A549 (cell line): ENCODE results near the gene ZNF185. TPM values are rescaled to one million over a fixed set of nuclear protein-coding genes. Genes with fewer than 3 reads are reported as not detected.
A peak's percentile ranks its signal among the peaks of the same experiment; 100 is the strongest.

Source experiments
- ATAC-seq, 2 experiments: fragments of 200-7000 bp in 1 of 2; fragments of >200 bp in 1 of 2; cut with Nextera tagmentation in 1 of 2; cut with Tn5 transposase in 1 of 2; 3 replicates each; pipeline versions ENCODE4 v1.8.0 to v1.9.1; 2018 to 2020; ENCODE audit warnings: mild to moderate bottlenecking in 1 of 2, moderate library complexity in 1 of 2
- CTCF ChIA-PET: fragments of 300-600 bp; sonication (Branson Sonifier 250); formaldehyde crosslinking; extraction: SDS; loops from one replicate; lab custom pipeline; 2021; ENCODE audit warnings: antibody characterized with exemption, inconsistent platforms; lab: Yijun Ruan, JAX
- POLR2A ChIA-PET: fragments of 350-600 bp; formaldehyde crosslinking; extraction: SDS; loops from one replicate; lab custom pipeline; 2021; ENCODE audit warnings: antibody characterized with exemption, inconsistent platforms; lab: Yijun Ruan, JAX
- DNase-seq, 2 experiments: peaks; one replicate each; pipeline versions ENCODE4 v3.0.0 to v3.0.0-alpha.2; 2011 to 2016; ENCODE audit warnings: low read depth in 1 of 2, low spot score in 1 of 2
- FAIRE-seq: peaks from 2 replicates; lab custom pipeline; 2011; peaks lifted over from hg19 to GRCh38; lab: Jason Lieb, UNC
- H3K27ac ChIP-seq, 2 experiments: fragments of >200 bp; sonication (Bioruptor Twin); formaldehyde crosslinking; 3 replicates each; pipeline ENCODE4 v1.5.1; 2016 to 2017
- H3K4me1 ChIP-seq: fragments of >200 bp; sonication (Bioruptor Twin); formaldehyde crosslinking; 3 replicates; pipeline ENCODE4 v1.6.1; 2016
- H3K4me2 ChIP-seq: fragments of >200 bp; sonication (Bioruptor Twin); formaldehyde crosslinking; 3 replicates; pipeline ENCODE4 v1.6.1; 2016
- H3K4me3 ChIP-seq: fragments of >200 bp; sonication (Bioruptor Twin); formaldehyde crosslinking; 3 replicates; pipeline ENCODE4 v1.5.1; 2016
- H3K9me3 ChIP-seq: fragments of >200 bp; sonication (Bioruptor Twin); formaldehyde crosslinking; 3 replicates; pipeline ENCODE4 v1.6.1; 2016
- CBX2 ChIP-seq: fragments of 200-600 bp; sonication (generic); IDR thresholded peaks from 2 replicates; pipeline ENCODE4 v1.6.1; 2016; ENCODE audit warnings: low read depth, mild to moderate bottlenecking, borderline replicate concordance
- CEBPB ChIP-seq, 2 experiments: fragments of >200 bp in 1 of 2; sonication (Bioruptor Twin) in 1 of 2; formaldehyde crosslinking in 1 of 2; IDR thresholded peaks; 2 replicates each; pipeline ENCODE4 v1.6.1; 2012 to 2016
- E2F6 ChIP-seq: IDR thresholded peaks from 2 replicates; pipeline ENCODE4 v1.6.1; 2012; ENCODE audit warnings: low read depth, borderline replicate concordance
- EHF ChIP-seq: fragments of 250-450 bp; sonication (Bioruptor Pico); IDR thresholded peaks from 2 replicates; pipeline ENCODE4 v1.5.0; 2020; ENCODE audit warnings: mild to moderate bottlenecking
- ELK1 ChIP-seq: fragments of 150-350 bp; IDR thresholded peaks from 2 replicates; pipeline ENCODE4 v1.6.1; 2014; ENCODE audit warnings: low read depth, mild to moderate bottlenecking, low read length
- EP300 ChIP-seq, 2 experiments: fragments of >200 bp; sonication (Bioruptor Twin); formaldehyde crosslinking; IDR thresholded peaks; 2 replicates in 1 of 2; 3 replicates in 1 of 2; pipeline ENCODE4 v1.6.1; 2016 to 2017
- FOSB ChIP-seq: fragments of 250-450 bp; sonication (Bioruptor Pico); IDR thresholded peaks from 2 replicates; pipeline ENCODE4 v1.5.0; 2020; ENCODE audit warnings: mild to moderate bottlenecking, moderate library complexity
- FOSL2 ChIP-seq, 2 experiments: fragments of 450-650 bp in 1 of 2; fragments of >200 bp in 1 of 2; sonication (Bioruptor Twin) in 1 of 2; formaldehyde crosslinking; IDR thresholded peaks; 2 replicates each; pipeline versions ENCODE4 v1.5.0 to v1.6.1; 2016 to 2020; ENCODE audit warnings: mild to moderate bottlenecking in 1 of 2, moderate library complexity in 1 of 2
- FOXS1 ChIP-seq: fragments of 250-450 bp; sonication (Bioruptor Pico); IDR thresholded peaks from 2 replicates; pipeline ENCODE4 v1.5.0; 2020; ENCODE audit warnings: mild to moderate bottlenecking, moderate library complexity
- KDM1A ChIP-seq: fragments of 200-600 bp; sonication (generic); IDR thresholded peaks from 2 replicates; pipeline ENCODE4 v1.6.1; 2016; ENCODE audit warnings: low read depth, mild to moderate bottlenecking
- MYC ChIP-seq: IDR thresholded peaks from 2 replicates; pipeline ENCODE4 v1.6.1; 2012; ENCODE audit warnings: mild to moderate bottlenecking, inconsistent platforms, low read length, improper control_type of control experiment, borderline replicate concordance
- NFE2L2 ChIP-seq: fragments of 150-350 bp; conservative IDR thresholded peaks from 2 replicates; pipeline ENCODE4 v1.6.1; 2014; ENCODE audit warnings: low read length
- PHF8 ChIP-seq: fragments of 200-600 bp; sonication (generic); IDR thresholded peaks from 2 replicates; pipeline ENCODE4 v1.6.1; 2016; ENCODE audit warnings: low read depth, mild to moderate bottlenecking, antibody characterized with exemption, moderate library complexity, borderline replicate concordance
- POLR2A ChIP-seq: IDR thresholded peaks from 2 replicates; pipeline ENCODE4 v1.6.1; 2012; ENCODE audit warnings: mild to moderate bottlenecking, low read length
- RAD21 ChIP-seq, 2 experiments: fragments of >200 bp in 1 of 2; sonication (Bioruptor Twin) in 1 of 2; formaldehyde crosslinking in 1 of 2; IDR thresholded peaks in 1 of 2; conservative IDR thresholded peaks in 1 of 2; 2 replicates in 1 of 2; 3 replicates in 1 of 2; pipeline ENCODE4 v1.6.1; 2012 to 2018; ENCODE audit warnings: inconsistent platforms in 1 of 2
- RCOR1 ChIP-seq: fragments of 150-350 bp; IDR thresholded peaks from 2 replicates; pipeline ENCODE4 v1.6.1; 2014; ENCODE audit warnings: antibody characterized with exemption, low read length, low read depth
- RFX5 ChIP-seq: fragments of 450-650 bp; IDR thresholded peaks from 2 replicates; pipeline ENCODE4 v1.7.1; 2014; ENCODE audit warnings: antibody characterized with exemption, mild to moderate bottlenecking, moderate library complexity
- SMC3 ChIP-seq: fragments of >200 bp; sonication (Bioruptor Twin); formaldehyde crosslinking; IDR thresholded peaks from 3 replicates; pipeline ENCODE4 v1.6.1; 2018; ENCODE audit warnings: inconsistent platforms
- SREBF2 ChIP-seq: fragments of 450-650 bp; IDR thresholded peaks from 2 replicates; pipeline ENCODE4 v1.6.1; 2014; ENCODE audit warnings: mild to moderate bottlenecking, moderate library complexity
- TFCP2L1 ChIP-seq: fragments of 250-450 bp; sonication (Bioruptor Pico); IDR thresholded peaks from 2 replicates; pipeline ENCODE4 v1.5.0; 2021; ENCODE audit warnings: mild to moderate bottlenecking
- TP53 ChIP-seq: fragments of 250-450 bp; sonication (Bioruptor Pico); IDR thresholded peaks from 2 replicates; pipeline ENCODE4 v1.5.0; 2021; ENCODE audit warnings: mild to moderate bottlenecking, moderate library complexity
- USF2 ChIP-seq: fragments of 450-650 bp; IDR thresholded peaks from 2 replicates; pipeline ENCODE4 v1.6.1; 2014; ENCODE audit warnings: antibody characterized with exemption
- WGBS: methylation state at CpG from one replicate; pipeline ENCODE4 v1.1.6; 2017; ENCODE audit errors: missing lambda C conversion rate; 5-methylcytosine and 5-hydroxymethylcytosine counted together
- polyA plus RNA-seq, 4 experiments: library from polyadenylated mRNA; depleted of rRNA in 3 of 4; stranded (reverse); fragments of >200 nt; fragmentation: RNase III in 1 of 4; extraction: RNeasy Plus Mini Kit Qiagen cat#74134 plus additional on column Dnase treatment in 1 of 4; gene quantifications; 2 replicates in 3 of 4; 3 replicates in 1 of 4; pipeline ENCODE4 v1.2.3, GENCODE V29; 2011 to 2017

ZNF185 gene
- polyA plus RNA-seq, 2 of the 4 experiments (the other 2 are of a cell fraction), result 5.0 to 11.2 TPM

- ChIA-PET CTCF (interaction anchor here (1.1 to 2.0 kb wide), 2 partner anchors 16 to 18 kb away, joined by 3 to 7 read pairs; no protein-coding TSS in a partner anchor), POLR2A (no interaction called here)
- peak overlapping the region; percentile 96 for H3K4me2 ChIP-seq
- no peaks in the 10 kb centered on the region for H3K9me3 ChIP-seq
- peak overlapping the region; percentile 76 to 87 for H3K27ac ChIP-seq
- no peak for TF ChIP-seq MYC
- TF ChIP-seq KDM1A, result peak; percentile 59; the same call in 1 of the 2 replicates
- ATAC-seq (no peak), DNase-seq (no peak), FAIRE-seq (no peak)
- peak overlapping the region; percentile 49 for H3K4me3 ChIP-seq
- peaks cover 10% of the 10 kb centered on the region for H3K4me1 ChIP-seq
- 90% methylated on average over 5 of the region's 10 CpGs for WGBS
These were observed 575 bp downstream of the ZNF185 start for GRCh38 chrX:152898442-152898841.

GRCh38 chrX:152899111-152899873 is 1.4 kb downstream of the ZNF185 start:
- TF ChIP-seq FOSL2 (IDR thresholded peaks at IDR 0.05) (no peak), FOSL2 (CRISPR knock-in tag; IDR thresholded peaks at IDR 0.05) (no peak), TFCP2L1 (CRISPR knock-in tag) (no peak), RFX5 (no peak), SREBF2 (no peak), USF2 (no peak), EP300 (IDR thresholded peaks at IDR 0.05) (no peak), SMC3 (no peak), E2F6 (no peak), TP53 (CRISPR knock-in tag) (no peak), RAD21 (conservative IDR thresholded peaks at IDR 0.05 in 1 of 2, IDR thresholded peaks at IDR 0.05 in 1 of 2) (no peak), FOSB (CRISPR knock-in tag) (no peak), POLR2A (no peak), NFE2L2 (no peak), CBX2 (no peak), CEBPB (IDR thresholded peaks at IDR 0.05) (no peak), PHF8 (no peak), ELK1 (no peak), EHF (CRISPR knock-in tag) (no peak), FOXS1 (CRISPR knock-in tag) (no peak), RCOR1 (no peak)
- FAIRE-seq (no peak), ATAC-seq (no peak), DNase-seq (no peak)
- Histone ChIP-seq H3K4me2 (no peak overlapping the region), H3K9me3 (no peaks in the 10 kb centered on the region), H3K4me3 (no peak overlapping the region), H3K4me1 (peaks cover 13% of the 10 kb centered on the region), H3K27ac (no peak overlapping the region)
- WGBS, result 95% methylated on average over 10 of the region's 16 CpGs
- POLR2A ChIA-PET, result no interaction called here
- CTCF ChIA-PET, result interaction anchor here (0.8 to 2.0 kb wide), 6 partner anchors 15 to 68 kb away, joined by 3 to 7 read pairs (median 4); partner anchors contain the start of gene NSDHL
